Measurements from ENCODE around the gene CAPN13. TPM values are rescaled to one million over a fixed set of nuclear protein-coding genes. Genes with fewer than 3 reads are reported as not detected.

Gene CAPN13
- total RNA-seq, 6 donors from 2014 or later: 9.4 to 46.1 (median 17.5) TPM

DNA sequence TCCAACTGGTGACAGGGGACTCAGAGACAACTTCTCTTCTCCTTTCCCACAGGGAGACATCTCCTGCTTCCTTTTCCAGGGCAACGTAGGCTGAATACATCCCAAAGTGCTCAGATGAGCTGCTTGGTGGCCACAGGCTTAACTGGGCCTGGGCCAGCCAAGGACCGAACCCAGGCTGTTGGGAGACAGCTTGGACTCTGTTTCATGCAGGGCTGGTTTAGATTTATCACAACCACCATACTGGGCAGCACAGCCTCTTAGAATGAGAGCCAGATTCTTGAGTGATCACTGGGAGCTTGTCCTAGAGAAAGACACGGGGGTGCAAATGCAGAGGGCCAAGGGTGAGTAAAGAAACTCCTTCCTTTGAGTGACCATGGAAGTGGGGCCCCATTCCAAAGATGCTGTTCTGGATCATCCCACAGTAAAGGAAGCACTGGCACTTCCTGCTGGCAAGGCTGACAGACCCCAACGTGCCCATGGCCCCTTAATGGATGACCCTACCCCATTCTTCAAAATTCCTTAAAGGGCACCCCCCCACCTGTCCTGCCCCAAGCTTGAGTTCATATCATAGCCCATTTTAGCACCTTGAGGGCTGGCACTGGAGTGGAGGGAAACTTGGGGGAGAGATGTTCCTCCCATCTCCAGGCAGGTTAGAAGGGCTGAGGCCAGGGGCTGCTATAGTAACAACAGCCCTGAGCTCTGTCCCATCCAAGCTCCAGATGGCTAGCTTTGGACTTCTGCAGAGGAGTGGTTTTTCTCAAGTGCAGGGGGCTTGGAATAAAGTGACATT is 84.1 kb downstream of the CAPN13 start:
- Histone ChIP-seq H3K9me3 (no peaks in the 10 kb centered on the region), H3K27me3 (no peaks in the 10 kb centered on the region), H3K4me3 (no peak overlapping the region), H3K27ac (no peak overlapping the region), H3K4me1 (no peaks in the 10 kb centered on the region), H3K36me3 (no peaks in the 10 kb centered on the region)
- 65 to 67% methylated on average over 4 of the region's 4 CpGs for WGBS, 2 donors
- TF ChIP-seq POLR2A (IDR thresholded peaks at IDR 0.05): no peak
- TF ChIP-seq, protein P1, sequence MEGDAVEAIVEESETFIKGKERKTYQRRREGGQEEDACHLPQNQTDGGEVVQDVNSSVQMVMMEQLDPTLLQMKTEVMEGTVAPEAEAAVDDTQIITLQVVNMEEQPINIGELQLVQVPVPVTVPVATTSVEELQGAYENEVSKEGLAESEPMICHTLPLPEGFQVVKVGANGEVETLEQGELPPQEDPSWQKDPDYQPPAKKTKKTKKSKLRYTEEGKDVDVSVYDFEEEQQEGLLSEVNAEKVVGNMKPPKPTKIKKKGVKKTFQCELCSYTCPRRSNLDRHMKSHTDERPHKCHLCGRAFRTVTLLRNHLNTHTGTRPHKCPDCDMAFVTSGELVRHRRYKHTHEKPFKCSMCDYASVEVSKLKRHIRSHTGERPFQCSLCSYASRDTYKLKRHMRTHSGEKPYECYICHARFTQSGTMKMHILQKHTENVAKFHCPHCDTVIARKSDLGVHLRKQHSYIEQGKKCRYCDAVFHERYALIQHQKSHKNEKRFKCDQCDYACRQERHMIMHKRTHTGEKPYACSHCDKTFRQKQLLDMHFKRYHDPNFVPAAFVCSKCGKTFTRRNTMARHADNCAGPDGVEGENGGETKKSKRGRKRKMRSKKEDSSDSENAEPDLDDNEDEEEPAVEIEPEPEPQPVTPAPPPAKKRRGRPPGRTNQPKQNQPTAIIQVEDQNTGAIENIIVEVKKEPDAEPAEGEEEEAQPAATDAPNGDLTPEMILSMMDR (IDR thresholded peaks at IDR 0.05): no peak
- no peak for TF ChIP-seq EP300 (IDR thresholded peaks at IDR 0.05)
- TF ChIP-seq POLR2AphosphoS5 (IDR thresholded peaks at IDR 0.05): no peak
- no peak for DNase-seq
- ATAC-seq (ENCODE audit: low FRiP score in 2 of 2): no peak

DNA sequence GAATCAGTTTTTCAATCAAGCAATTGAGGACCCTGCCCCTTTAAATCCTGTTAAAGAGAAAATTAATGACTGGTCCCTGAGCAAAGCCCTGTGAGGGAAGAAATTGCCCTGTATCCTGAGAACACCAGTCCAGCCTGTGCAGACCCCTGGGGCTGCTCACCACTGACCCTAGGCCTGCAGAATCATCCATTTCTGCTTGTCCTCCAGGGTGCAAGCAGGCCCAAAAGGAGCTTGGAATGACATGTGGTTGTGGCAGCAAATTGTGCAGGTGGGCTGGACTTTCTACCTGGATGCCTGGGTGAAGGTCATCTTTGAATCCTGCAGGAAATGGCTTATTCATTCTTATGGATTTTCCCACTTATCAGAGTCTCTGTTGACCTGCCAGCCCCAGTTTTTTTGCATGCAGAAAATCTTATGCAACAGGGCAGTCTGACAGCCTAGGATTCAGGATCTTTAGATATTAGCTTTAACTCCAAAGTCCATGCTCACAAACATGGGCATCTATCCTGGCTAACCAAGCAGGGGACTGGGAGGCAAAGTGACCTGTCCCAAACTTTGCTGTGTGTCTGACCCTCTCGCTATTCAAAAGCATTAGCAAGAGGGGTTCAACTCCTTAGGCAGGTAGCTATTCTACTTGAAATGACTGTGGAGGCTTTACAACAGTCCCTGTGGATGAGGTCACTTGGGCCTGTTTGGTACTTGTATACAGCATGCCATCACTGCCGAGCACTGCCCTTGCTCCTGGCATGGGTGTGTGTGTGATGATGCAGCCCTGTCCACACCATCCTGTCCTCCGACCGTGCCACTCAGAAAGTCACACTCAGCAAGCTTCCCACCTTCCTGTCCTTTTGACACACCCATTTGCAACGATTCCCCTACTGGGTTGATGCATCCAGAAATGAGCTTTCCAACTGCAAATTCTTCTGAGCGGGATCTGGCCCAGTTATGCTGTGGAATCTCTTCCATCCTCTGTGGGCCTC is 85.3 kb downstream of the CAPN13 start:
- TF ChIP-seq EP300 (IDR thresholded peaks at IDR 0.05): no peak
- TF ChIP-seq, protein P1 (IDR thresholded peaks at IDR 0.05): no peak
- TF ChIP-seq POLR2AphosphoS5 (IDR thresholded peaks at IDR 0.05): no peak
- H3K9me3 ChIP-seq: no peaks in the 10 kb centered on the region
- 83 to 85% methylated on average over 6 of the region's 6 CpGs for WGBS, 2 donors
- H3K4me1 ChIP-seq: no peaks in the 10 kb centered on the region
- DNase-seq: no peak
- H3K36me3 ChIP-seq: no peaks in the 10 kb centered on the region
- no peak overlapping the region for H3K27ac ChIP-seq
- H3K4me3 ChIP-seq: no peak overlapping the region
- no peak for ATAC-seq (ENCODE audit: low FRiP score in 2 of 2)
- no peaks in the 10 kb centered on the region for H3K27me3 ChIP-seq

DNA sequence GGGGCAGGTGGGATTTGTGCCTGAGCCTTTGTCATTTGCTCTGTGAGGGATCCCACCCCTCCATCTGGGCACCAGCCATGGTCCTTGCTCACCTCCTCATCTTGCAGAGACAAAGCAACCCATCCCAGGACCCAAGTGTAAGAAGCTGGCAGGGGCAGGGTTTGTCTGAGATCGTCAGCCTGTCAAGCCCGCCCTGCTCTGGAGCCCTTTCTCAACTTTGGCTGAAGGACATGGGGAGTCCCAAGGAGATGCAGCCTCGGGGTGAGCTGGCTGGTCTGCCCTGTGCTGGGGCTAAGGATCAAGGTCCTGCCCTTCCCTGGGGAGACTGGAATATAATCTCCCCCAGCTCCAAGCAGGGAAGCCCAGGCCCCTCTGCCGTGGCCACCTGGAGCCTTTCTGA is 86.0 kb downstream of the CAPN13 start:
- no peak for DNase-seq
- no peaks in the 10 kb centered on the region for H3K36me3 ChIP-seq
- no peaks in the 10 kb centered on the region for H3K9me3 ChIP-seq
- peak in 1 of 2 donors; percentile 37 for ATAC-seq (ENCODE audit: low FRiP score in 2 of 2)
- no peaks in the 10 kb centered on the region for H3K4me1 ChIP-seq
- H3K27ac ChIP-seq: no peak overlapping the region
- no peak for TF ChIP-seq POLR2A (IDR thresholded peaks at IDR 0.05)
- no peak for TF ChIP-seq POLR2AphosphoS5 (IDR thresholded peaks at IDR 0.05)
- TF ChIP-seq EP300 (IDR thresholded peaks at IDR 0.05): no peak
- TF ChIP-seq, protein P1 (IDR thresholded peaks at IDR 0.05): no peak
- no peaks in the 10 kb centered on the region for H3K27me3 ChIP-seq
- no peak overlapping the region for H3K4me3 ChIP-seq
- 90% methylated on average over 4 of the region's 4 CpGs; no CpG with 5 or more reads in 1 of the 2 donors for WGBS, 2 donors

DNA sequence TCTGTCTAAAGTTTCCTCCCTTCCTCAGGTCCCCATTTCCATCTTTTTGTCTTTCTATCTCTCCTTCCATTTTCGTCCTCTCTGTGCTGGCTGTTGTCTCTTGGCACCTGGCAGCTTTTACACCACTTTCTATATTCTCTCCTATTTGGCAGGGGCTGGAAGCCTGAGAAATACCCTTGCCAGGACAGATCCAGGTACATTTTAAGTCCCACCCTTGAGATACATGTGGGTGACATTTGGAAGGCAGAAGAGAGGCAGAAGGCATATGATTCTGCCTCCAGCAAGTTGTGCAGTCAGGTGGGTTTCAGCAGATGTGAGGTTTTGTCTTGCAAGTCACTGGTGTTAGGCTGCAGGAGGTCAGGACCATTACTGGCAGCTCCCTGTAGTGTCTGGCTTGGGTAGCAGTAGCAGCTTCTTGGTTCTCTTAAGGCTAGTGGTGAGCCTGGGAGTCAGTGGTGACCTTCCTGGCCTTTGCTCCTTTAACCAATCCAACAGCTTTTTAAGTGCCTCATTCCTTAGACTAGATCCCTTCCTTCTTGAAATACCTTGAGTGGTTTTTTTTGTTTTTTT is 90.1 kb downstream of the CAPN13 start:
- H3K4me1 ChIP-seq: no peaks in the 10 kb centered on the region
- H3K4me3 ChIP-seq: no peak overlapping the region
- no peak overlapping the region for H3K27ac ChIP-seq
- TF ChIP-seq POLR2AphosphoS5 (IDR thresholded peaks at IDR 0.05) (no peak), POLR2A (IDR thresholded peaks at IDR 0.05) (no peak), EP300 (IDR thresholded peaks at IDR 0.05) (no peak)
- TF ChIP-seq, protein P1 (IDR thresholded peaks at IDR 0.05): no peak
- no peak for ATAC-seq (ENCODE audit: low FRiP score in 2 of 2)
- WGBS, 2 donors: 81 to 100% methylated on average over 1 of the region's 1 CpG
- DNase-seq: no peak
- no peaks in the 10 kb centered on the region for H3K36me3 ChIP-seq
- H3K9me3 ChIP-seq: no peaks in the 10 kb centered on the region
- H3K27me3 ChIP-seq: no peaks in the 10 kb centered on the region

All from upper lobe of left lung (tissue), 6 donors.